Natural killer cell treated with Interleukin-12 subunit alpha and Interleukin-12 subunit beta and Interleukin-15 and Interleukin-18, amount 100 ng/mL, for 72 hours (primary cell): ENCODE measurements around the gene TOP2A. TPM values are rescaled to one million over a fixed set of nuclear protein-coding genes. Genes with fewer than 3 reads are reported as not detected.

Source experiments
- ATAC-seq, 2 donors: fragments of 150-1000 bp; cut with Tn5 transposase in 1 of 2; sonication (Bioruptor Pico), chemical (Tn5 transposase) in 1 of 2; 2 replicates each; pipeline ENCODE4 v1.10.0; 2021
- DNase-seq: peaks from one replicate; pipeline ENCODE4 v3.0.0; 2022; ENCODE audit warnings: low spot score
- H3K27ac Mint-ChIP-seq, 2 donors: 1 replicate in 1 of 2; 2 replicates in 1 of 2; pipeline ENCODE4 v1.8.0; 2022; ENCODE audit warnings: mixed read lengths in 2 of 2, mild to moderate bottlenecking in 1 of 2, moderate library complexity in 1 of 2
- H3K27me3 Mint-ChIP-seq, 2 donors: 1 replicate in 1 of 2; 2 replicates in 1 of 2; pipeline ENCODE4 v1.8.0; 2022; ENCODE audit warnings: mixed read lengths in 2 of 2
- H3K36me3 Mint-ChIP-seq: one replicate; pipeline ENCODE4 v1.8.0; 2022; ENCODE audit warnings: mixed read lengths
- H3K4me1 Mint-ChIP-seq, 2 donors: 1 replicate in 1 of 2; 2 replicates in 1 of 2; pipeline ENCODE4 v1.8.0; 2022; ENCODE audit warnings: low read depth in 2 of 2, mixed read lengths in 2 of 2, mild to moderate bottlenecking in 1 of 2
- H3K4me3 Mint-ChIP-seq: one replicate; pipeline ENCODE4 v1.8.0; 2022; ENCODE audit warnings: mixed read lengths
- H3K9me3 Mint-ChIP-seq: 2 replicates; pipeline ENCODE4 v1.8.0; 2022; ENCODE audit warnings: mixed read lengths
- total RNA-seq, 2 donors: library from RNA; stranded (reverse); gene quantifications; one replicate each; pipeline ENCODE4 v1.2.3, GENCODE V29; 2022

The TOP2A gene
- total RNA-seq, 2 donors from 2014 or later: 96.7 to 116 TPM

DNA sequence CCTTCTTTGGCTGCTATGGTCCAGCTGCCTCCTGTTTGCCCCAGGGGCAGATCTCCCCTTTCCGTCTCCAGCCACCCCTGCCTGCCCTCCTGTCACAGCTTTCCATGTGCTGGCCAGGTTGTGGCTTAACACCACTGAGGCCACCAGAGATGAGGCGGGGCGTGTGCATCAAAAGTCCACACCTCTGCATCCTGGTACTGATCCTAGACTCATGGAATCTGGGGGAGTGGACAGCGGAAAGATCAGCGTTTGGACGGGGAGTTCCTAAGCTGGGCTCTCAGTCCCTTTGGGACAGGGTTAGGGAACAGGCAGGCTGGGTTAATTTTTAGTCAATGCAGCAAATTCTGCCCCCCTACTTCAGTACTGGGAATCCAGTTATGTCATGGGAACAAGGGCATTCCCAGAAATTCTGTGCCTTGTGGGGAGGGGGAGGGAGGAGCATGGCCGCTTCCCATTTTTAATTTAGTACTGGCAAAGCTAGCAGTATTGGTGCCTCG lies 29.5 kb upstream of the TOP2A start:
- ATAC-seq (no peak), DNase-seq (no peak)
- Mint-ChIP-seq H3K4me1 (peaks cover 31 to 33% of the 10 kb centered on the region in 2 donors), H3K27me3 (peaks cover 14 to 20% of the 10 kb centered on the region in 2 donors), H3K27ac (no peak overlapping the region), H3K9me3 (no peaks in the 10 kb centered on the region), H3K36me3 (no peaks in the 10 kb centered on the region), H3K4me3 (no peak overlapping the region)

GRCh38 chr17:40445751-40446468 lies 28.2 kb upstream of the TOP2A start:
- Mint-ChIP-seq H3K27me3 (peaks cover 14 to 20% of the 10 kb centered on the region in 2 donors), H3K9me3 (no peaks in the 10 kb centered on the region), H3K4me1 (peaks cover 31 to 33% of the 10 kb centered on the region in 2 donors), H3K4me3 (no peak overlapping the region), H3K27ac (no peak overlapping the region), H3K36me3 (no peaks in the 10 kb centered on the region)
- ATAC-seq (no peak), DNase-seq (no peak)

DNA sequence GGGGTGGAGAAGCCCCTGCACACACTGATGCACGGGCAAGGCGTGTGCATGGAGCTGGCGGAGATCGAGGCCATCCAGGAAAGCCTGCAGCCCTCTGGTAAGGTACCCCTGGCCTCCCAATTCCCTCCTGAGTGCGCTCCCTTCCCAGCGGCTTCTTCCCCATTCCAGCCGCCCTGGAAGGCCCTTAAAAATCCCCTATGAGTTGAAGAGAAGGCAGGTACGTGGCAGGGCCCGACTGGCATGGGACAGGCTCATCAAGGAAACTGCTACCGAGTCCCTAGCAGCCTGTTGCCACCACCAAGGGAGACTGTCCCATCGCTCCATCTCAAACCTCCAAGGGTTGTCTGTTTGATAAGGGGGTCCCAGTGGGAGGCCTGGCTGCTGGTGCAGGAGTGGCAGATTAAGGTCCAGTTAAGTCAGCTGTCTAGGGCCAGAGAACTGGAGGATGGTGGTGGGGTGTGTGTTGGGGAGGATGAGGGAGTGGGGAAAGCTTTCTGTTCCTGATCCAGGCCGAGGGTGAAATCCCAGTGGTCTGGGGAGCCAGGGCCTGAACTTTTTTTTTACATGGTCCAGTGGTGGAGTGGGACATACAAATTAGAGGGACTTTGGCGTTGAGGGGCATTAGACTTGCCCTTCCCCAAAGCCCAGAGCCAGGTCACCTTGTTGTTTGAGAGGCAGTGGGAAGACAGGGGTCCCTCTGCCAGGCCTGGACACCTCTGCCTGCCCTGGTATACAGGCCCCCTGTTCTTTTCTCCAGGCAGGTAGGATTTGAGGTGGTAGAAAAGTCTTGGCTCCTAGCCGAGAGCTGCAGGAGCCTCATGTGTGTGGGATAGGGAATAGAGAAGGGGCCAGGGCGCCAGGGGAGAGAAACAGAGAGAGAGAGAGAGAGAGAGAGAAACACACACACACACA lies 26.5 kb upstream of the TOP2A start:
- Mint-ChIP-seq H3K36me3 (no peaks in the 10 kb centered on the region), H3K4me1 (peaks cover 31 to 33% of the 10 kb centered on the region in 2 donors), H3K9me3 (no peaks in the 10 kb centered on the region), H3K4me3 (peak overlapping the region; percentile 69), H3K27ac (peak overlapping the region; percentile 17 to 30), H3K27me3 (peaks cover 14 to 20% of the 10 kb centered on the region in 2 donors)
- no peak for ATAC-seq
- no peak for DNase-seq

GRCh38 chr17:40443196-40443987 lies 25.7 kb upstream of the TOP2A start, which contains the start of gene IGFBP4:
Gene IGFBP4 (plus strand): TSS chr17:40443450. CDS start chr17:40443736, 286 bp downstream.
- Mint-ChIP-seq H3K4me1 (peaks cover 27 to 28% of the 10 kb centered on the region in 2 donors), H3K36me3 (no peaks in the 10 kb centered on the region), H3K4me3 (peak within 1 kb of the TSS; percentile 69), H3K27ac (peak within 1 kb of the TSS; percentile 17 to 30), H3K9me3 (no peaks in the 10 kb centered on the region), H3K27me3 (peaks cover 10 to 16% of the 10 kb centered on the region in 2 donors)
- ATAC-seq: peak; percentile 82 to 90
- peak; percentile 84 for DNase-seq

- H3K9me3 Mint-ChIP-seq: no peaks in the 10 kb centered on the region
- no peak overlapping the region for H3K27ac Mint-ChIP-seq
- H3K36me3 Mint-ChIP-seq: no peaks in the 10 kb centered on the region
- ATAC-seq (no peak), DNase-seq (no peak)
- H3K27me3 Mint-ChIP-seq: peaks cover 9 to 13% of the 10 kb centered on the region in 2 donors
- H3K4me3 Mint-ChIP-seq: no peak overlapping the region
- peaks cover 21 to 25% of the 10 kb centered on the region in 2 donors for H3K4me1 Mint-ChIP-seq
Measured at GRCh38 chr17:40442392-40443195, 24.9 kb upstream of the TOP2A start.

DNA sequence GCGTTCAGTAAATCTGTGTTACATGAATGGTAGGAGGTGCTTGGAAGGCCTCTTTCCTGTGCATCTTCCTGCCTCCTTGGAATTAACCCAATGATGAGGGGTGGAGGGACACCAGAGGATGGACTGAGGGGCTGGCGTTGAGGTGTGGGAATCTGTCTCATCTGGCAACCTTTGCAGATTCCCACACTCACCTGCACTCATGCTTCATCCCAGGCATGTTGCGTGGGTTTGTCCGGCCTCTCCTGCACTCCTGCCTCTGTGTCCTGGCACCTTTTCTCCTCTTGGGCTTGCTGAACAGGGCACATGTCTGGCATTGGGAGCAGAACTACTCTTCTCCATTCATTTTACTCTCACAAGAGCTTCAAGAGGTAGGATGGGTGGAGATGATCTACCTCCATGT lies 22.5 kb upstream of the TOP2A start:
- Mint-ChIP-seq H3K4me1 (peaks cover 20 to 21% of the 10 kb centered on the region in 2 donors), H3K27me3 (peaks cover 6 to 10% of the 10 kb centered on the region in 2 donors), H3K36me3 (no peaks in the 10 kb centered on the region), H3K9me3 (no peaks in the 10 kb centered on the region), H3K27ac (no peak overlapping the region), H3K4me3 (no peak overlapping the region)
- ATAC-seq: no peak
- DNase-seq: no peak

- peaks cover 0 to 3% of the 10 kb centered on the region in 2 donors for H3K27me3 Mint-ChIP-seq
- no peak for DNase-seq
- no peaks in the 10 kb centered on the region for H3K9me3 Mint-ChIP-seq
- H3K36me3 Mint-ChIP-seq: no peaks in the 10 kb centered on the region
- H3K27ac Mint-ChIP-seq: no peak overlapping the region
- no peak overlapping the region for H3K4me3 Mint-ChIP-seq
- ATAC-seq: peak in 1 of 2 donors; percentile 40
- peaks cover 5 to 7% of the 10 kb centered on the region in 2 donors for H3K4me1 Mint-ChIP-seq
Measured at GRCh38 chr17:40437095-40437732, 19.5 kb upstream of the TOP2A start.

- Mint-ChIP-seq H3K27ac (no peak overlapping the region), H3K4me3 (no peak overlapping the region), H3K4me1 (peaks cover 5 to 7% of the 10 kb centered on the region in 2 donors), H3K36me3 (no peaks in the 10 kb centered on the region), H3K9me3 (no peaks in the 10 kb centered on the region), H3K27me3 (peaks cover 0 to 3% of the 10 kb centered on the region in 2 donors)
- DNase-seq: no peak
- no peak for ATAC-seq
Measured at GRCh38 chr17:40436636-40437035, 18.9 kb upstream of the TOP2A start.

DNA sequence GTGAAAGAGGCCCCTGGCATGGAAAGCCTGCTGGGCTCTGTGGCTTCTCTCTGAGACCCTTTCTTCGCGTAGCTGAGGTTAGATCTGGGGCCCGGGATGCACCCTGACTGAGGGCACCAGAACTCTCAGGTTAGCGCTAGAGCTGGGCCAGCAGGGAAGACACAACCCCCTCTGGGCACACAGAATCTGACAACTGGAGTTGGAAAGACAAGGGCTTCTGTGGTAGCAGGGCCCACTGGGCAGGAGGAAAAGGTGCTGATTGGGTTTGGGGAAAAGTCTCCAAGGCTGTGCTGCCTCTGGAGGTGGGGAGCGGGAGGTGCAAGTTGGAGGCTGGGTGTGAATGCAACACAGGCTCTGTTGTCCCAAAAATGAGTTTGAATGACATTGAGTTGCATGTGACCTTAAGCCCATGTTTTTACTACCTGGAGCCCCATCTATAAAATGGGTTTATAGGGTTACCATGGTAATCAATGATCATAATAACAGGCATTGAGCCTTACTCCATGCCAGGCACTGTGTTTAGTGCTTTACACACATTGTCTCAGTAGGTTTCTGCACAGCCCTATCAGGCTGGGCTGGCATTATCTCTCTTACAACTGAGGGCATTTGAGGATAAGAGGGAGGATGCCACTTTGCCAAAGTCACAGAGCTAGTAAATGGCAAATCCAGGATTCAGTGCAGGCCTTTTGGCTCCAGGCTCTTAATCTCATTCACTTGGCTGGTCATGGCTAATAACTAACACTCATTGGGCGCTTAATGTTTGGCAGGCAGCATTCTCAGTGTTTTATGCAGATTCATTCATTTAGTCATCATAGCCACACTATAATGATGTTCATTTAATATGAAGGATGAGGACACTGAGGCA lies 16.1 kb upstream of the TOP2A start:
- peaks cover 5 to 7% of the 10 kb centered on the region in 2 donors for H3K4me1 Mint-ChIP-seq
- no peak overlapping the region for H3K4me3 Mint-ChIP-seq
- H3K27me3 Mint-ChIP-seq: peaks cover 0 to 3% of the 10 kb centered on the region in 2 donors
- no peaks in the 10 kb centered on the region for H3K36me3 Mint-ChIP-seq
- ATAC-seq (no peak), DNase-seq (no peak)
- no peak overlapping the region for H3K27ac Mint-ChIP-seq
- H3K9me3 Mint-ChIP-seq: no peaks in the 10 kb centered on the region

- DNase-seq (no peak), ATAC-seq (no peak)
- H3K9me3 Mint-ChIP-seq: no peaks in the 10 kb centered on the region
- peaks cover 4% of the 10 kb centered on the region in 2 donors for H3K27me3 Mint-ChIP-seq
- no peak overlapping the region for H3K4me3 Mint-ChIP-seq
- peaks cover 6 to 7% of the 10 kb centered on the region in 2 donors for H3K4me1 Mint-ChIP-seq
- H3K27ac Mint-ChIP-seq: no peak overlapping the region
- H3K36me3 Mint-ChIP-seq: no peaks in the 10 kb centered on the region
Measured at GRCh38 chr17:40432864-40433528, 15.3 kb upstream of the TOP2A start.

DNA sequence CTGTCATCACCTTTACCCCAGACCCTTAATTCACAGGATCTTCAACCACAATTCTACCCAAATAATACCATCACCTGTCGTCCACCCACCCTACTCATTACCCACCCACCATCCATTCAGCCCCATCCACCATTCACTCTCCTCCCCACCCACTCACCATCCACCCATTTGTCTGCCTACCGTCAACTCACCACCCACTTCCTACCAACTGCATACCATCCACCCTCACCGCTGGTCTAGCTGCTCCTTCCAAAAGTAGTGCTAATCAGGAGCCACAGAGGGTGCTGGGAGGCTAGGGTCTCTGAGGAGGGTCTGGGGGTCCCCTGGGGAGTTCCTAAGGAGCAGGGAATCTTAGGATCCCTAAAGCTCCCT lies 13.5 kb upstream of the TOP2A start:
- H3K36me3 Mint-ChIP-seq: no peaks in the 10 kb centered on the region
- H3K27ac Mint-ChIP-seq: no peak overlapping the region
- peaks cover 8% of the 10 kb centered on the region in 2 donors for H3K27me3 Mint-ChIP-seq
- no peaks in the 10 kb centered on the region for H3K9me3 Mint-ChIP-seq
- no peak overlapping the region for H3K4me3 Mint-ChIP-seq
- peaks cover 9 to 19% of the 10 kb centered on the region in 2 donors for H3K4me1 Mint-ChIP-seq
- DNase-seq: no peak
- ATAC-seq: no peak
